Suprapubic skin (tissue), 3 donors: ENCODE measurements around the gene TBPL2.

ENCODE experiments used
- CTCF ChIP-seq, 2 donors: fragments of 200-600 bp in 1 of 2; fragments of 450-650 bp in 1 of 2; sonication (generic) in 1 of 2; IDR thresholded peaks; one replicate each; pipeline ENCODE4 v1.5.1; 2016 to 2019; ENCODE audit warnings: antibody characterized with exemption in 2 of 2, mild to moderate bottlenecking in 1 of 2, moderate library complexity in 1 of 2
- POLR2A ChIP-seq, 2 donors: fragments of 450-650 bp; IDR thresholded peaks; one replicate each; pipeline ENCODE4 v1.6.1; 2017; ENCODE audit warnings: antibody characterized with exemption in 2 of 2, mild to moderate bottlenecking in 2 of 2, moderate library complexity in 2 of 2

DNA sequence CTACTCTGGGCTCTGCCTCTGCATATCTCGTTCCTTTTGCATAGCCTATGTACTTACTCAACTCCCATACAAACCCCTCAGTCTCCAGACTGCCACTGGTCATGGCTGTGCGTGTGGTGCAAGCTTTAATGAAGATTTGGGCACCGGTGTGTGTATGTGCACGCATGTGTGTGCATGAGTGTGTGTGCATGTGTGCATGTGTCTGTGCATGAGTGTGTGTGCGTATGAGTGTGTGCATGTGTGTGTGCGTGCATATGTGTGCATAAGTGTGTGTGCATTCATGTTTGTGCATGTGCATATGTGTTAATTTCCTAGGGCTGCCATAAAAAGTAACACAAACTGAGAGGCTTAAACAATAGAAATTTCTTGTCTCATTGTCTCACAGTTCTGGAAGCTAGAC, 17.1 kb upstream of the TBPL2 start:
- TF ChIP-seq CTCF (IDR thresholded peaks at IDR 0.05), result no peak
- TF ChIP-seq POLR2A (IDR thresholded peaks at IDR 0.05), result no peak
